CD4-positive, alpha-beta T cell treated with Interleukin-21 for 1 hour (primary cell): Measurements from ENCODE around the gene AGRN.
"Not testable (repeated sequence)": the region's sequence is repeated elsewhere in the genome, so short reads cannot be mapped to it uniquely, and the experiment has no call there.

Source experiments
- DNase-seq: peaks from one replicate; pipeline ENCODE4 v3.0.0-alpha.2; 2020

Gene AGRN

DNA sequence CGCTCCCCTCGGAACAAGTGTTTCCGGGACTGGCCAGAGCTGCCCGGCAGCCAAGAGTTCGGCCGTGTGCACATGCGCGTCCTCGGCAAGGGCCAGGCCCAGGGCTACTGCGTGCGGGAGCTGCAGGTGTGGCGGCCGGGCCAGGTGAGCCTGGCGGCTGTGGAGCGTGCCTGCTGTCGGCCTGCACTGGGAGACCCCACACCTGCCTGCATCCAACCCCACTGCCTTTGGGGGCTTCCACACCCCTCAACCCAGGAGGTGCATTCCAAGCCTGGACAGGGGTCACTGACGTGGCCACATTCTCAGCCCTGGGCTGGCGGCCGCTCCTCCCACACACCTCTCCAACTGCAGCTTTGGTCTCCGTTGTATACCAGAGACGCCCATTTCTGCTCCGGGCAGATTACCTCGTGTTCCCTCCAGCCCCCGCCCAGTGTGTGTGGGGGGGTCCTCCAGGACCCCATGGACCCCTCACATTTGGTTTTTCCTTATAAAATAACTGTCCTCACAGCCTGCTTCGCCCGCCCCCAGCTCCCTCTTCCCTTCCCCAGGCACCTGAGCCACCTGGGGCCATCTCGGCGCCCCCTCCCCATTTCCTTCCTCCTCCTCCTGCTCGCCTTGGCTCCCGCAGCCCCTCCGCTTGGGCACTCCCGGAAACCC is 48.1 kb downstream of the AGRN start:
- DNase-seq = no peak

DNA sequence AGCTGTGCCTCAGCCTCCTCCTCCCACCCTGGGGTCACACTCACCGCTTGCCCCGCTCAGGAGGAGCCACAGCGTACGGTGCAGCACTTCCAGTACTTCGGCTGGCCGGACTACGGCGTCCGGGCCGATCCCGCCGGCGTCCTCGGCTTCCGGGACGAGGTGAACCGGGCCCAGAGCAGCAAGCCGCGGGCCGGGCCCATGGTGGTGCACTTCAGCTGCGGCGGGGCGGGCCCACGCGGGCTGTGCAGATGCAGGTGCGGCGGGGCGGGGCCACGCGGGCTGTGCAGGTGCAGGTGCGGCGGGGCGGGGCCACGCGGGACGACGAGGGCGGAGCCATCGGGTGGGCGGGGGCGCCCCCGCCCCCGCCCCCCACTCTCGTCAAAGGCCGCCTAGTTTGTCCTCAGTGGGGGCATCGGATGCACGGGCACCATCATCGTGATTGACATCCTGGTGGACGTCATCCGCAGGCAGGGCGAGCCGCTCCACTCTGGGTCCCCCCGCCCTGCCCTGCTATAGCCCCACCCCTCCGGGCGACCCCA is 48.7 kb downstream of the AGRN start:
- peak; percentile 75 for DNase-seq

GRCh38 chr1:1069056-1069710 is 49.3 kb downstream of the AGRN start:
- DNase-seq = peak; percentile 90

- DNase-seq = no peak
Measured at GRCh38 chr1:1069711-1070676, 50.1 kb downstream of the AGRN start.

DNA sequence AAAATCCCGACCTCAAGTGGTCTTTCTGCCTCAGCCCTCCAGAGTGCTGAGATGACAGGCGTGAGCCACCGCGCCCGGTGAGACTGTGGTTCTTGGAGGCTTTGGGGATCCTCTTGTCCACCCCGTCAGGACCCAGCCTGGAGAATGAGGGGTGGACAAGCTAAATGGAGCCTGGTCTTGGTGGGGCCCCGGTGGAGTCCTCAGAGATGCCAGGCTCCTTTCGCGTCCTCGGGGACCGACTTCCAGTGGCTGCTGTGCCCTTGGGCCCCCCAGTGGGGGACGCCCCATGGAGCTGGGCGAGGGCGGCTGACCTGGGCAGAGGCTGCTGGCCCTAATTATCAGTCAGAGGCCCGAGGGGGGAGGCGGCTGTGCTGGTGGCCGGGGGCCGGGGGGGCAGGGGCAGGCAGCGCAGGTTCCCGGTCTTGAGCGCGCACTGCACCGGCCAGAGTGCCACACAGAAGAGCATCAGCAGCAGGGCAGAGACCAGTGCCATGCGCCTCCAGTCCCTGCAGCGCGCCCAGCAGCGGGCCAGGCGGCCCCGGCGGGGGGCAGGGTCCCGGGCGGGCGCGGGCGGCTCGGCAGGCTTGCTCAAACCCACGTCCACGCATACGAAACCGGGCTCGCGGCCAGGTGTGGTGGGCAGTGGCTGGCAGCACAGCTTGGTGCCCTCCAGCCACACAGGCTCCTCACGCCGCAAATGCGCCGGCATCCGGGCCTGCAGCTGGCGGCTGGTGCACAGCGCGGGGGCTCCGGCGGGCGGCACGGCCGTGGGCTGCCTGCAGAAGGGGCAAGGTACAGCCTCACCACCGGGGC is 51.8 kb downstream of the AGRN start:
- DNase-seq = no peak

DNA sequence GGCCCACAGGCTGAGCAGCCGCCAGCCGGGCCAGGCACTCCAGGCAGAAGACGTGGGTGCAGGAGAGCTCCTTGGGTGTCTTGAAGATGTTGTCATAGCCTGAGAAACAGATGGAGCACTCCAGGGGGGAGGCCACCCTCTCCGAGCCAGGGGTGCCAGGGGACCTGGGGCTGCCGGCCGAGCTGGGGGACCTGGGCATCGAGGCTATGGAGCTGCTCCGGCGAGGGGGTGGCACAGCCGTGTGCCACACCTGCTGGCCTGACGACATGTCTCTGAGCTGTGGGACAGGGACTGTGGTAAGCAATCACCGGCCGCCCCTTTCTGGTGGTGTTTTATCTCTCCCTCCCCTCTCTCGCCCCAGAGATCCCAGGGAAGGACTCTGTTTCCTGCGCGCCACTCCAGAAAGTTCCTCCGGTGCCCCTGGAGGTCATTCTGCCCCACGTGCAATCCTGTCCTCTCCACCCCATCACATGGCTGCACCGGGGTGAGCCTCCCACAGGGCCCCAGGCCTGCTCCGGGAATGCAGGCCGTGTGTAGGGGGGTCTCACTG is 52.5 kb downstream of the AGRN start:
- no peak for DNase-seq

GRCh38 chr1:1072849-1073742 is 53.2 kb downstream of the AGRN start:
- no peak for DNase-seq

- no peak for DNase-seq
Measured at GRCh38 chr1:1073743-1074587, 54.0 kb downstream of the AGRN start, which contains the start of gene RNF223. TSS of gene RNF223 (minus strand) at chr1:1074306. CDS start at chr1:1072566, 1,740 bp downstream.

DNA sequence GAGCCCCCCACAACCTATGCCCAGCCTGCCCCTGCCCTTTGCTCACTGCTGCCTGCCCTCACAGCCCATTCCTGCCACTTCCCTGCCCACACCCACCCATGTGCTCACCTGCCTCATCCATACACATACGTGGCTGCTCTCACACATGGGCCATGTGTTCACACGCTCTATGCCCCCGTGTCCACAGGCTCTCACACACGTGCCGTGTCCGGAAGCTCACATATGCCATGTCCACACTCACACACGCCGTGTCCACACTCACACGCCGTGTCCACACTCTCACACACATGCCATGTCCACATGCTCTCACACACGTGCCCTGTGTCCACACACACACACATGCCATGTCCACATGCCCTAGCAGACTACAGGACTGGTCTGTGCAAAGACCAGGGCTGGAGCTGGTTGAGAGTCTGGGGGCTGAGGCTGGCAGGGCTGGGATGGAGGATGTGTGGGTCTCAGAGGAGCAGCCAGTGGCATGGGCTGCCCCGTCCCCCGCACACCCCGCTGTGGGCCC is 54.8 kb downstream of the AGRN start:
- DNase-seq = no peak

GRCh38 chr1:1075148-1075935 is 55.4 kb downstream of the AGRN start:
- DNase-seq = no peak

GRCh38 chr1:1077396-1077795 is 57.5 kb downstream of the AGRN start:
- not testable (repeated sequence) for DNase-seq

- DNase-seq = peak; percentile 25
Measured at GRCh38 chr1:1079408-1080121, 59.6 kb downstream of the AGRN start.

- DNase-seq = no peak
Measured at GRCh38 chr1:1080122-1080757, 60.3 kb downstream of the AGRN start.

GRCh38 chr1:1080951-1081310 is 61.0 kb downstream of the AGRN start:
- DNase-seq = no peak

GRCh38 chr1:1081311-1082238 is 61.7 kb downstream of the AGRN start:
- no peak for DNase-seq

- no peak for DNase-seq
Measured at GRCh38 chr1:1082239-1082775, 62.4 kb downstream of the AGRN start.
